ENCODE results near the gene TTC8.
"Not testable (repeated sequence)": the region's sequence is repeated elsewhere in the genome, so short reads cannot be mapped to it uniquely, and the experiment has no call there.

The TTC8 gene

DNA sequence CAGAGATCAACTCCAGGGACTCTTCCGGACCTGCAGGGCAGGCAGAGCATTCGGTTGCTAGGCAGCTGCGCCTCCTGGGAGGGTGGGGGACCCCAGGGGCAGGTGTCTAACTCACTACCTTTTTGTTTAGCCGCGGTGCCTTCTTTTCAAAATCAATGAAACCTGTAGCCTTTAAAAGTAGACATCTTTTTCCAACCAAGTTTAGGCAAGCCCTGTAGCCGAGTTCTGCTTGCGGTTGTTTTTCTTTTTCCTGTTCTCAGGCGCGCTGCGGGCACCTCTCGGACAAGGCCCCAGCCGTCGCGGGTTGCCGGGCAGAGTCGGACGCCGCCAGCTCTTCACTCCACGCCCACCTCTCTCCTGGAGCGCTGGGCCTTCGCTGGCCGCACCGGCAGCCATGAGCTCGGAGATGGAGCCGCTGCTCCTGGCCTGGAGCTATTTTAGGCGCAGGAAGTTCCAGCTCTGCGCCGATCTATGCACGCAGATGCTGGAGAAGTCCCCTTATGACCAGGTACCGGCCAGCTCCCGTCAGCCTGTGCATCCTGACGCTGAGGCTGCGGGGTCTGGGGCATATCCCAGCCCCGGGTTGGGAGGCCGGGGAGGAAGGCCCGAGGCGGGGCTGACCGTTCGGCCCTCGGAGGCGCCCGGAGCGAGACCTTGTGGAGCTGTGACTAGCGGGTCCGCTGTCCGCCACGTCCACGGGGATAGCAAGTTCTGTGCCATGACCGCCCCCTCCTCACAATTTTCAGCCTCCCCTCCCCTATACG is at the start of gene TTC8:
Gene TTC8, plus strand, starts transcription at position 338 of the 764 bp plus-strand sequence. Its CDS starts 57 bp downstream, at position 395.
- H3K27me3 Mint-ChIP-seq (ENCODE audit: low read depth): peaks cover 31% of the 10 kb centered on the region
- DNase-seq (ENCODE audit: low spot score): peak; percentile 78
- H3K36me3 Mint-ChIP-seq (ENCODE audit: low read depth): no peaks in the 10 kb centered on the region
- H3K27ac Mint-ChIP-seq: peak within 1 kb of the TSS; percentile 95
- peaks cover 8% of the 10 kb centered on the region for H3K4me1 Mint-ChIP-seq (ENCODE audit: low read depth)
- H3K4me3 Mint-ChIP-seq: peak within 1 kb of the TSS; percentile 88
- no peaks in the 10 kb centered on the region for H3K9me3 Mint-ChIP-seq

DNA sequence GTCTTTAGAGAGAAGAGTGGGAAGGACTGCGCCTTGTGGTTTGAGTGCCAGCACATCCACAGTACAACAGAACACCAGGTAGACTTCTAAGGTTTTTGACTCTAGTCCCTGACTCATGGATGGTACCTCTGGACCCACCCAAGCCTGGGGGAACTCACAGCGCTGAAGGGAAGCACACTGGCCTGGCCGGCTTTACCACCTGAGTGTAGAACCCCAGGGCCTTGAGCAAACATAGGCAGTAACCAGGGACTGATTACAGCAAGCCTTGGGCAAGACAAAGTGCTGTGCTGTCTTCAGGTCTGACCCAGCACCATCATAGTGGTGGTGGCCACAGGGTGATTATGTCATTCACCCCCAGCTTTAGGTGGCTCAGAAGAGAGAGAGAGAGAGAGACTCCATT is 48.9 kb upstream of the TTC8 start:
- no peak overlapping the region for H3K4me3 Mint-ChIP-seq
- H3K4me1 Mint-ChIP-seq (ENCODE audit: low read depth): no peaks in the 10 kb centered on the region
- H3K36me3 Mint-ChIP-seq (ENCODE audit: low read depth): no peaks in the 10 kb centered on the region
- no peaks in the 10 kb centered on the region for H3K9me3 Mint-ChIP-seq
- no peaks in the 10 kb centered on the region for H3K27me3 Mint-ChIP-seq (ENCODE audit: low read depth)
- DNase-seq (ENCODE audit: low spot score): no peak
- no peak overlapping the region for H3K27ac Mint-ChIP-seq

DNA sequence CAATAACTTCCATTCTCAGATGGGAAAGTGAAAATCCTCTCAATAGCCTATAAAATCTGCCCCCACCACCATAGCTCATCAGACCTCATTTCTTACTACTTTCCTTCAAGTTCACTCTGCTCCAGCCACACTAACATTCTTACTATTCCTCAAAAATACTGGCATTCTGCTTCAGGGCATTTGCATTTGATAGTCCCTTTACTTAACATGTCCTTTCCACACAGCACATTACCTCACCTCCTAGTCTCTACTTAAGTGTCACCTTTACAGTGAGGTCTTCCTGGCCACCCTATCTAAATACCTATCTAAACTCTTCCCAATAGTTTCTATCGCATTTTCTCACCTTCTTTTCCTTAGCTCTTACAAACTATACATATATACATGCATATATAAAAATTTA is 38.5 kb upstream of the TTC8 start:
- DNase-seq (ENCODE audit: low spot score): no peak
- Mint-ChIP-seq H3K9me3 (peaks cover 31% of the 10 kb centered on the region), H3K36me3 (ENCODE audit: low read depth) (no peaks in the 10 kb centered on the region), H3K27ac (no peak overlapping the region), H3K4me3 (no peak overlapping the region), H3K4me1 (ENCODE audit: low read depth) (no peaks in the 10 kb centered on the region), H3K27me3 (ENCODE audit: low read depth) (peaks cover 13% of the 10 kb centered on the region)

DNA sequence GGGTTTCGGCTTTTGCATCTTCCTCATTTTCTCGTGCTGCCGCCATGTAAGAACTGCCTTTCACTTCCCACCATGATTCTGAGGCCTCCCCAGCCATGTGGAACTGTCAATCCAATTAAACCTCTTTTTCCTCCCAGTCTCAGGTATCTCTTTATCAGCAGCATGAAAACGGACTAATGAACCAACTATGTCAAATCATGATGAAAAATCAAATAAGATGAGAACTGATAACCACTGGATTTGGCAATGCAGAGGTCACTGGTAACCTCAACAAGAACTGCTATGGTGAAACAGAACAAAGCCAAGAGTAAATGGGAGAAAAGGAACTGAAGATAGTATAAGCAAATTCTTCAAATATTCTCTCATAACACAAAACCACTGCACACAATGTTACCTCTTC is 37.7 kb upstream of the TTC8 start:
- Mint-ChIP-seq H3K9me3 (peaks cover 28% of the 10 kb centered on the region), H3K36me3 (ENCODE audit: low read depth) (no peaks in the 10 kb centered on the region), H3K4me3 (no peak overlapping the region), H3K27me3 (ENCODE audit: low read depth) (peaks cover 21% of the 10 kb centered on the region), H3K27ac (no peak overlapping the region), H3K4me1 (ENCODE audit: low read depth) (no peaks in the 10 kb centered on the region)
- no peak for DNase-seq (ENCODE audit: low spot score)

DNA sequence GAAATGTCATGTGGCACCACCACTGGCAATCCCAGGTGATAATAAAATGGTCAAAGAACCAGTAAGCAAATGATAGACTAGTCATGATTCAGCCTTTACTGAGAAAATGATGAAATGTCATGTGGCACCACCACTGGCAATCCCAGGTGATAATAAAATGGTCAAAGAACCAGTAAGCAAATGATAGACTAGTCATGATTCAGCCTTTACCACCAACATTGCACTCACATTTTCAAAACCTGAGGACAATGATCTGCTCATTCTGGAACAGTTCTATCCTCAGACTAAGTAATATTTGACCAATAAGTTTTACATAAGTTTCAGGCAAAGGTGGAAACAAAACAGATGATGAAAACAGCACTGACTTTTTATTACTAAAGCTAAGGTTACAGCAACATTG is 34.9 kb upstream of the TTC8 start:
- DNase-seq (ENCODE audit: low spot score); H3K27ac Mint-ChIP-seq; H3K4me3 Mint-ChIP-seq; H3K4me1 Mint-ChIP-seq (ENCODE audit: low read depth); H3K9me3 Mint-ChIP-seq; H3K36me3 Mint-ChIP-seq (ENCODE audit: low read depth): not testable (repeated sequence)
- peaks cover 29% of the 10 kb centered on the region for H3K27me3 Mint-ChIP-seq (ENCODE audit: low read depth)

DNA sequence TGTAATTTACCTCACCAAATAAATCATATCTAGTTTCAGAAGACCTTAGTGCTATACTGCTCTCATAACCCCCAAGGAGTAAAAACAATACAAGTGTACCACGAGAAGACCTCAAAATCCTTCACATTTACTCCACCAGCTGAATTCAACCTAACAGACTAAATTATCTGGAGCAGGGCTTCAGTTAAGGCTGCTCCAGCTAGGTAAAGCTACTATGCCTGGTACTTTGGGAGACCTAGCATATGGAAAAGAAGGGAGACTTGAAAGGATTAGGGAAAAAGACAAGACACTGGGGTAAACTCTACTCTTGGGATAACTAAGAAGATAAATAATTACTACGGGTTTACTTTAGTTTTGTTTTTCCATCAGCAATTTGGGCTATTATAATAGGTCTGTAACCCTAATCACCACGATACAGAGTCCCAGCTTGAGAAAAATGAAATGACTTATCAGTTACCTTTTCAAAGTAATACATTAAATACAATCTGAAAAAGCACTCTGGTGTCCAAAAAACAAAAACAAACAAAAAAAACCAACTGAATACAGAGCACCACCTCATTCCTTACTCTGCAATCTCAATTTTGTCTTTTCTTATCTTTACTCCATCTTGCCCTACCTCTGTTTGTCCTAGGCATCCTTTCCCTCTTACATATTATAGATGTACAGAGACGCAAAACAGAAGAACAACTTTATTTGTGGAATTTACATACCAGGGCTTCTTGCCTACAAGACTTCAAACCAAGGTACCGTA is 33.8 kb upstream of the TTC8 start:
- Mint-ChIP-seq H3K36me3 (ENCODE audit: low read depth) (no peaks in the 10 kb centered on the region), H3K9me3 (no peaks in the 10 kb centered on the region), H3K27me3 (ENCODE audit: low read depth) (peaks cover 31% of the 10 kb centered on the region), H3K4me1 (ENCODE audit: low read depth) (peaks cover 3% of the 10 kb centered on the region), H3K27ac (no peak overlapping the region), H3K4me3 (peak overlapping the region; percentile 21)
- no peak for DNase-seq (ENCODE audit: low spot score)

DNA sequence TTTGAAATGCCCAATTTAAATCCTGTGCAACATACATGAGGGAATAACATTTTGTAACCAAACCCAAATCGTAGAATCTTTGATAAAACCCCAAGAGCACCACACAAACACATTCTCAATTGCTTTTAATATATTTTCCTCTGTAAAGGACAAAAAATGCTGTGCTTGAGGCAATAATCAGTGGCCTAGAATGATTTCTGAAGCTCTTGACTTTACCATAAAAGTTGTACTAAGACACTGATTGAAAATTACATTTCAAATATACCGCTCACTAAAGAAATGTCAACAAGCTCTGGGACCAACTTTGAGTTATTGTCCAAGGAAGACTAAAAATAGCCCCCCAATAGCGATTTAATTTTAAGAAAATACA is 33.2 kb upstream of the TTC8 start:
- DNase-seq (ENCODE audit: low spot score): no peak
- no peak overlapping the region for H3K27ac Mint-ChIP-seq

DNA sequence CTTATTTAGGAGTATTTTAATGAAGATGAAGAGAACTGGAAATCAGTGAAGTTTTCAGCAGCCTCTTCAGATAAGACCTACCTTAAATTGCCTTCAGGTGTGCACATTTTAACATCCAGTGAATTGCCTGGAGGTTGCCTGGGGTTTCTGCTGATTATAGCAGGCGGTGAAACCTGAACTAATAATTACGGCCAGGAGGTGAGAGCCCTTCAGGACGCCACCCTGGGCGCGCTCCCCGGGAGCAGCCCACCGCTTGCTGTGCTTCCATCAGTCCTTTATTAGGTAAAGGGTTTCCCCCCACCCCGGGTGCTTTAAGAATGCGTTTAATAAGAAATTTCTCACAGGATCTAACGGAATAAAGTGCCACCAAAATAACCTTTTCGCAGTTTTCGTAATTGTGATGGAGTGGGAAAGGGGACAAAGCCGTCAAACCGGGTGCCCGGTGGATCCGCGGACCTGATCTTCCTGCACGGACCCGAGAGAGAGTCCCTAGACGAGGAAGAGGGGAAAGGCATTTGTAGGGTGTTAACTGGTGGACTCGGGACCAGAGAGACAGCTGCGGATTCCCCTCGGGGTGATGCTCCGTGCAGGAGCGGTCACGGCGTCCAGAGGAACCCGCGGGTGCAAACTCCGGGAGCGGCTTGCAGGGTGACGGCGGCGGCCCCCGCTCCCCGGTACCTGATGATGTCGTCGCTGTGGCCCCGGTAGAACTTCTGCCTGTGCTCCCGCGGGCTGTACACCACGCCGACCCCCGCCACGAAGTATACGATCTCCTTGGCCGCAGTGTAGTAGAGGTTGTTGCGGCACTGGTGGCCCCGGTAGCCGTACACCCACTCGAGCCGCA is 32.6 kb upstream of the TTC8 start:
- peak overlapping the region; percentile 79 for H3K4me3 Mint-ChIP-seq
- no peaks in the 10 kb centered on the region for H3K36me3 Mint-ChIP-seq (ENCODE audit: low read depth)
- peak; percentile 8 for DNase-seq (ENCODE audit: low spot score)
- peaks cover 28% of the 10 kb centered on the region for H3K27me3 Mint-ChIP-seq (ENCODE audit: low read depth)
- peak overlapping the region; percentile 31 for H3K27ac Mint-ChIP-seq
- no peaks in the 10 kb centered on the region for H3K9me3 Mint-ChIP-seq
- H3K4me1 Mint-ChIP-seq (ENCODE audit: low read depth): peaks cover 3% of the 10 kb centered on the region

More for the DNA sequence above, 33.2 kb upstream of the TTC8 start:
- no peaks in the 10 kb centered on the region for H3K9me3 Mint-ChIP-seq
- peaks cover 3% of the 10 kb centered on the region for H3K4me1 Mint-ChIP-seq (ENCODE audit: low read depth)
- H3K4me3 Mint-ChIP-seq: peak overlapping the region; percentile 21
- H3K27me3 Mint-ChIP-seq (ENCODE audit: low read depth): peaks cover 31% of the 10 kb centered on the region
- H3K36me3 Mint-ChIP-seq (ENCODE audit: low read depth): no peaks in the 10 kb centered on the region

DNA sequence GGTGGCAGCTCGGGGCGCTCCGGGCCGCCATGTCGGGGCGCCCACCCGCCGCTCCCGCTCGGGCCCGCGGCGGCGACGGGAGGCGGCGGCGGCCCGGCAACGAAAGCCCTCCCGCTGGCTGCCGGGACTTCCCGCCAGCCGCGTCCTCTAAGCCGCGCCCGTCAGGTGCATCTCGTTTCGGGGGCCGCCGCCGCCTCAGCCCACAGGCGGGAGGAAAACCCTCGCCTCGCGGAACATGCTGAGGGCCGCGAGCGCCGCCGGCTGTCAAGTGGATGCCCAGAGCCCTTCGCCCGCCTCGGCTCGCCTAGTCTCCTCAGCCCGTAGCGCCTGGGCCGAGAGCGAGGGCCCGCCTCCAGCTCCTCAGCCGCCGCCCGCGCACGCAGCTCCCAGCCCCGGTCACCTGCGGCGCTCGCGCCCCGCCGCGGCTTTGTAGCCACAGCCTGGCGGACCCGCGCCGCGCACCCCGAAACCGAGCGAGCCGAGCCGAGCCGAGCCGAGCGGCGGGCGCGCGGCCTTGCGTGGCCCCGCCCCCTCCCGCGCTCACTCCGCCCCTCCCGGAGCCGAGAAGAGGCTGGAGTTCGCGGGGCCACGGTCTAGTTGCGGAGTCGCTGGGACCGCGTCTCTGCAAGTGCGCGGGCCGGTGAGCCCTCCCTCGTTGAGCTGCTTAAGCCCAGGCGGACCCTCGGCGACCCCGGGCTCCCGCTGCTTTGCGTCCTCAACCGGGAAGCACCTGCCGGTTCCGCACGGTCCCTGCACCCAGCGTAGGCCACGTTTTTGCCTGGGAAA is 31.8 kb upstream of the TTC8 start, which contains the start of gene EML5:
Gene EML5, minus strand, starts transcription at position 481 of the 786 bp plus-strand sequence. Its CDS starts 450 bp downstream, at position 31.
- Mint-ChIP-seq H3K4me3 (peak within 1 kb of the TSS; percentile 79), H3K36me3 (ENCODE audit: low read depth) (no peaks in the 10 kb centered on the region), H3K27ac (peak within 1 kb of the TSS; percentile 62), H3K4me1 (ENCODE audit: low read depth) (peaks cover 3% of the 10 kb centered on the region), H3K9me3 (no peaks in the 10 kb centered on the region), H3K27me3 (ENCODE audit: low read depth) (peaks cover 28% of the 10 kb centered on the region)
- DNase-seq (ENCODE audit: low spot score): peak; percentile 84

DNA sequence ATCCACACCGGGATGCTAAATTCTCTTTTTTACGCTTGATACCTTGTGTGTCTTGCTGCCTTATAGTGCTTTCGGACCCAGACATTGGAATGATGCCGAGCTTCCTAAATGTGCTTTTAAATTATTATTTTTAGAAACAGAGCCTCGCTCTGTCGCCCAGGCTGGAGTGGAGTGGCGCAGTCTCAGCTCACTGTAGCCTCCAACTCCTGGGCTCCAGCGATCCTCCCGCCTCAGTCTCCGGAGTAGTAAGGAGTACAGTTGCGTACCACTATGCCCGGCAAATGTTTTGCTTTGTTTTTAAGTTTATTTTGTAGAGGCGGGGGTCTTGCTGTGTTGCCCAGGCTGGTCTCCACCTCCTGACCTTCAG is 31.2 kb upstream of the TTC8 start:
- Mint-ChIP-seq H3K27me3 (ENCODE audit: low read depth) (peaks cover 31% of the 10 kb centered on the region), H3K9me3 (no peaks in the 10 kb centered on the region), H3K36me3 (ENCODE audit: low read depth) (no peaks in the 10 kb centered on the region), H3K27ac (peak overlapping the region; percentile 62), H3K4me1 (ENCODE audit: low read depth) (peaks cover 3% of the 10 kb centered on the region), H3K4me3 (peak overlapping the region; percentile 78)
- DNase-seq (ENCODE audit: low spot score): no peak

DNA sequence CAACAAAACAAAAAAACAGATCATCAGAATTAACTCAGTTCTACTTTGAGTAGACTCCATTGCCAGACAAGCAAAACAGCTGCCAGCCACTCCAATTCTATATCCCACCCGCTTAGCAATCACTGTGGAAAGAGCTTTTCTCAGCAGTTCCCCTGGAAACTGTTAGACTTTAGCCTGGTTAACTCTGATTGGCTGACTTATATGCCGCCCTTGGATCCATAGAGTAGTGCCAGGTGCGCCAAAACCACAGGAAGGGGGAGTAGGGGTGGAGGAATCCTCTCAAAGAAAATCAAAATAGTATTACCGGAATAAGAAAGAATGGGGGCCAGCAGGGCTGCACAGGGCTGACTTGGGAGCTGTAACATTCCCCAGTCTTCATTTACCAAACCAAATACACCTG is 26.3 kb upstream of the TTC8 start:
- H3K27ac Mint-ChIP-seq: no peak overlapping the region
- H3K4me1 Mint-ChIP-seq (ENCODE audit: low read depth): no peaks in the 10 kb centered on the region
- H3K4me3 Mint-ChIP-seq: no peak overlapping the region
- no peak for DNase-seq (ENCODE audit: low spot score)
- no peaks in the 10 kb centered on the region for H3K9me3 Mint-ChIP-seq
- peaks cover 19% of the 10 kb centered on the region for H3K27me3 Mint-ChIP-seq (ENCODE audit: low read depth)
- H3K36me3 Mint-ChIP-seq (ENCODE audit: low read depth): no peaks in the 10 kb centered on the region

DNA sequence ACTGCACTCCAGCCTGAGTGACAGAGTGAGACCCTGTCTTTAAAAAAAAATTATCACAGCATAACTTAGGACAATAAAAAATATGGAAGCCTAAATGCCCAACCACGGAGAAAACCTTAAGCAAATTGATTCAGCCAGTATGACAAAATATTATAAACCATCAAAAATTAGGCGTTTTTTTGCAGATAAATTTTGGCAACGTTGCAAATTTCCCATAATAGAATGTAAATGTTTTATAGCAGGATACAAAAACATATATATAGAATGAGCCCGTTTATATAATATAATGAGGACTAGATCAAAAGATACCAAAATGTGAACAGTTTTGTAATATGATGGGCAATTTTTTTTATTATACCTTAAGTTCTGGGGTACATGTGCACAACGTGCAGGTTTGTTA is 24.9 kb upstream of the TTC8 start:
- Mint-ChIP-seq H3K9me3 (no peaks in the 10 kb centered on the region), H3K27me3 (ENCODE audit: low read depth) (peaks cover 14% of the 10 kb centered on the region)

DNA sequence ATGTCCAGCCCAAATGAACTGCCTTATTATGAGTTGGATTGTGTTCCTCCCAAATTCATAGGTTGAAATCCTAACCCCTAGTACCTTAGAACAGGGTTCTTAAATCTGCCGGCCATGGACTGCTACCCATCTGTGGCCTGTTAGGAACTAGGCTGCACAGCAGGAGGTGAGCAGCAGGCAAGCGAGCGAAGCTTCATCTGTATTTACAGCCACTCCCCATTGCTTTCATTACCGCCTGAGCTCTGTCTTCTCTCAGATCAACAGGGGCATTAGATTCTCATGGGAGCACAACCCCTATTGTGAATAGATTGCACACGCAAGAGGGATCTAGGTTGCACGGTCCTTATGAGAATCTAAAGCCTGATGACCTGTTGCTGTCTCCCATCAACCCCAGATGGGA is 21.9 kb upstream of the TTC8 start:
- no peaks in the 10 kb centered on the region for H3K36me3 Mint-ChIP-seq (ENCODE audit: low read depth)
- DNase-seq (ENCODE audit: low spot score): no peak
- no peak overlapping the region for H3K4me3 Mint-ChIP-seq
- no peaks in the 10 kb centered on the region for H3K4me1 Mint-ChIP-seq (ENCODE audit: low read depth)
- no peak overlapping the region for H3K27ac Mint-ChIP-seq
- peaks cover 14% of the 10 kb centered on the region for H3K27me3 Mint-ChIP-seq (ENCODE audit: low read depth)
- no peaks in the 10 kb centered on the region for H3K9me3 Mint-ChIP-seq

More for the DNA sequence above, 24.9 kb upstream of the TTC8 start:
- no peaks in the 10 kb centered on the region for H3K4me1 Mint-ChIP-seq (ENCODE audit: low read depth)
- H3K27ac Mint-ChIP-seq: no peak overlapping the region
- no peak overlapping the region for H3K4me3 Mint-ChIP-seq
- DNase-seq (ENCODE audit: low spot score): no peak
- H3K36me3 Mint-ChIP-seq (ENCODE audit: low read depth): no peaks in the 10 kb centered on the region
